OCI-LY1 (cell line): Measurements from ENCODE around the gene CACNB2.

ENCODE experiments used
- EZH2 ChIP-seq: fragments of 200-600 bp; sonication (generic), shearing (Covaris generic); IDR thresholded peaks from 2 replicates; pipeline ENCODE4 v1.8.0; 2017; ENCODE audit warnings: borderline replicate concordance, mixed run types, mild to moderate bottlenecking, antibody characterized with exemption, low read length, moderate library complexity, mixed read lengths
- TF ChIP-seq, protein P1 (sequence below): fragments of 200-600 bp; sonication (generic), shearing (Covaris generic); IDR thresholded peaks from 2 replicates; pipeline ENCODE4 v1.5.1; 2017; ENCODE audit warnings: mild to moderate bottlenecking, antibody characterized with exemption, low read length, moderate library complexity, mixed read lengths

DNA sequence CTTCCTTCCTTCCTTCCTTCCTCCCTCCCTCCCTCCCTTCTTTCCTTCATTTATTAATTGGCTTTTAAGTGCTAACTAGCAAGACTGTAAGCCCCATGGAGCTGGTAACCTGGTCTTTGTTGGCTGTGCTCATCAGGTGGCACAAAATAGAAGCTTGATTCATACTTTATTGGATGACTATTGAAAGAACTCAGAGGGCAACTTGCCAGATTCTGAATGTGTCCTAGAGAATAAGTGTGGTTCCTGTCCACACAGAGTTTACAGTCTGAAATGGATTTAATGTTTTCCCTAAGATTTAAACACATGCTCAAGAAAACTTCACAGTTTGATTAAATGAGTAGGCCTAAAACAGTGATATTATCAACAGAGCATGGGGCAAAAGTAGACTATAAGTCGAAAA is 3.1 kb upstream of the CACNB2 start:
- TF ChIP-seq EZH2, result no peak
- TF ChIP-seq, protein P1, sequence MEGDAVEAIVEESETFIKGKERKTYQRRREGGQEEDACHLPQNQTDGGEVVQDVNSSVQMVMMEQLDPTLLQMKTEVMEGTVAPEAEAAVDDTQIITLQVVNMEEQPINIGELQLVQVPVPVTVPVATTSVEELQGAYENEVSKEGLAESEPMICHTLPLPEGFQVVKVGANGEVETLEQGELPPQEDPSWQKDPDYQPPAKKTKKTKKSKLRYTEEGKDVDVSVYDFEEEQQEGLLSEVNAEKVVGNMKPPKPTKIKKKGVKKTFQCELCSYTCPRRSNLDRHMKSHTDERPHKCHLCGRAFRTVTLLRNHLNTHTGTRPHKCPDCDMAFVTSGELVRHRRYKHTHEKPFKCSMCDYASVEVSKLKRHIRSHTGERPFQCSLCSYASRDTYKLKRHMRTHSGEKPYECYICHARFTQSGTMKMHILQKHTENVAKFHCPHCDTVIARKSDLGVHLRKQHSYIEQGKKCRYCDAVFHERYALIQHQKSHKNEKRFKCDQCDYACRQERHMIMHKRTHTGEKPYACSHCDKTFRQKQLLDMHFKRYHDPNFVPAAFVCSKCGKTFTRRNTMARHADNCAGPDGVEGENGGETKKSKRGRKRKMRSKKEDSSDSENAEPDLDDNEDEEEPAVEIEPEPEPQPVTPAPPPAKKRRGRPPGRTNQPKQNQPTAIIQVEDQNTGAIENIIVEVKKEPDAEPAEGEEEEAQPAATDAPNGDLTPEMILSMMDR, result no peak
